T-helper 1 cell treated with Interleukin-12 subunit alpha and Interleukin-12 subunit beta and Interleukin-4 antibody, amounts not matched to agents 30 ng/mL and 1 ng/mL, for 36 hours (primary cell): ENCODE measurements around the gene SPTBN1. TPM values are rescaled to one million over a fixed set of nuclear protein-coding genes. Genes with fewer than 3 reads are reported as not detected.

Experiments used
- intact Hi-C: fragments of 100-400 bp; cut with micrococcal nuclease; formaldehyde crosslinking; loops from one replicate; pipeline ENCODE4 v1.15.1; 2024
- total RNA-seq: library from RNA; stranded (reverse); gene quantifications from 2 replicates; pipeline ENCODE4 v1.2.3, GENCODE V29; 2022

Gene SPTBN1
- total RNA-seq, 1 donor from 2014 or later = 186 TPM

GRCh38 chr2:54585136-54585733 is 129.1 kb downstream of the SPTBN1 start:
- intact Hi-C loops = loop anchor here (10.0 kb wide), 1 partner anchor 930 kb away; the partner anchor contains the start of gene CFAP36

- intact Hi-C loops = loop anchor here (10.0 kb wide), 1 partner anchor 929 kb away; the partner anchor contains the start of gene CFAP36
Observed at GRCh38 chr2:54586062-54586461, 129.9 kb downstream of the SPTBN1 start.

GRCh38 chr2:54586494-54586893 is 130.4 kb downstream of the SPTBN1 start:
- intact Hi-C loops = loop anchor here (10.0 kb wide), 1 partner anchor 928 kb away; the partner anchor contains the start of gene CFAP36

GRCh38 chr2:54587171-54588016 is 131.3 kb downstream of the SPTBN1 start:
- intact Hi-C loops = loop anchor here (10.0 kb wide), 1 partner anchor 927 kb away; the partner anchor contains the start of gene CFAP36

- intact Hi-C loops = loop anchor here (10.0 kb wide), 1 partner anchor 926 kb away; the partner anchor contains the start of gene CFAP36
Observed at GRCh38 chr2:54588244-54588899, 132.2 kb downstream of the SPTBN1 start.

- intact Hi-C loops = loop anchor here (1.0 to 10.0 kb wide), 4 partner anchors 8 to 926 kb away; partner anchors contain the start of gene CFAP36
Observed at GRCh38 chr2:54589038-54589339, 132.9 kb downstream of the SPTBN1 start.

- intact Hi-C loops = loop anchor here (1.0 to 10.0 kb wide), 4 partner anchors 8 to 925 kb away; partner anchors contain the start of gene CFAP36
Observed at GRCh38 chr2:54589340-54590215, 133.5 kb downstream of the SPTBN1 start.

- intact Hi-C loops = no loop called here
Observed at GRCh38 chr2:54590216-54591120, 134.3 kb downstream of the SPTBN1 start.

GRCh38 chr2:54591551-54591950 is 135.4 kb downstream of the SPTBN1 start:
- intact Hi-C loops = no loop called here

- intact Hi-C loops = no loop called here
Observed at GRCh38 chr2:54593249-54593648, 137.1 kb downstream of the SPTBN1 start.

- intact Hi-C loops = no loop called here
Observed at GRCh38 chr2:54594048-54594447, 137.9 kb downstream of the SPTBN1 start.

- intact Hi-C loops = loop anchor here (5.0 kb wide), 1 partner anchor 127 kb away; the partner anchor contains the start of gene EML6
Observed at GRCh38 chr2:54595161-54595803, 139.2 kb downstream of the SPTBN1 start.

GRCh38 chr2:54595999-54596902 is 140.1 kb downstream of the SPTBN1 start:
- intact Hi-C loops = loop anchor here (1.0 to 5.0 kb wide), 4 partner anchors 16 to 126 kb away; partner anchors contain the start of gene EML6

GRCh38 chr2:54597153-54597848 is 141.2 kb downstream of the SPTBN1 start:
- intact Hi-C loops = loop anchor here (1.0 to 5.0 kb wide), 5 partner anchors 8 to 125 kb away; partner anchors contain the start of gene EML6

- intact Hi-C loops = loop anchor here (5.0 kb wide), 1 partner anchor 124 kb away; the partner anchor contains the start of gene EML6
Observed at GRCh38 chr2:54598347-54599325, 142.5 kb downstream of the SPTBN1 start.

- intact Hi-C loops = loop anchor here (5.0 kb wide), 1 partner anchor 123 kb away; the partner anchor contains the start of gene EML6
Observed at GRCh38 chr2:54599326-54599710, 143.2 kb downstream of the SPTBN1 start.
